ENCODE measurements around the gene CD93.

CD93 gene

GRCh38 chr20:23084282-23084844, 1.8 kb downstream of the CD93 start:
- no peak overlapping the region for H3K4me3 ChIP-seq (ENCODE audit: low read depth, low read length)

GRCh38 chr20:23083553-23084220, 2.4 kb downstream of the CD93 start:
- H3K4me3 ChIP-seq (ENCODE audit: low read depth, low read length), result no peak overlapping the region

GRCh38 chr20:23082846-23083552, 3.1 kb downstream of the CD93 start:
- no peak overlapping the region for H3K4me3 ChIP-seq (ENCODE audit: low read depth, low read length)

GRCh38 chr20:23081263-23081819, 4.8 kb downstream of the CD93 start:
- no peak overlapping the region for H3K4me3 ChIP-seq (ENCODE audit: low read depth, low read length)

- no peak overlapping the region for H3K4me3 ChIP-seq (ENCODE audit: low read depth, low read length)
Observed at GRCh38 chr20:23080521-23080920, 5.6 kb downstream of the CD93 start.

GRCh38 chr20:23079926-23080325, 6.2 kb downstream of the CD93 start:
- no peak overlapping the region for H3K4me3 ChIP-seq (ENCODE audit: low read depth, low read length)

- no peak overlapping the region for H3K4me3 ChIP-seq (ENCODE audit: low read depth, low read length)
Observed at GRCh38 chr20:23079016-23079351, 7.1 kb downstream of the CD93 start.

GRCh38 chr20:23078351-23079015, 7.6 kb downstream of the CD93 start:
- no peak overlapping the region for H3K4me3 ChIP-seq (ENCODE audit: low read depth, low read length)

GRCh38 chr20:23077277-23077676, 8.8 kb downstream of the CD93 start:
- no peak overlapping the region for H3K4me3 ChIP-seq (ENCODE audit: low read depth, low read length)

GRCh38 chr20:23074052-23074451, 12.1 kb downstream of the CD93 start:
- no peak overlapping the region for H3K4me3 ChIP-seq (ENCODE audit: low read depth, low read length)

GRCh38 chr20:23072892-23073586, 13.1 kb downstream of the CD93 start:
- no peak overlapping the region for H3K4me3 ChIP-seq (ENCODE audit: low read depth, low read length)

GRCh38 chr20:23071996-23072395, 14.1 kb downstream of the CD93 start:
- no peak overlapping the region for H3K4me3 ChIP-seq (ENCODE audit: low read depth, low read length)

- no peak overlapping the region for H3K4me3 ChIP-seq (ENCODE audit: low read depth, low read length)
Observed at GRCh38 chr20:23071398-23071797, 14.7 kb downstream of the CD93 start.

GRCh38 chr20:23069108-23069507, 17.0 kb downstream of the CD93 start:
- no peak overlapping the region for H3K4me3 ChIP-seq (ENCODE audit: low read depth, low read length)

GRCh38 chr20:23068283-23068682, 17.8 kb downstream of the CD93 start:
- no peak overlapping the region for H3K4me3 ChIP-seq (ENCODE audit: low read depth, low read length)

- no peak overlapping the region for H3K4me3 ChIP-seq (ENCODE audit: low read depth, low read length)
Observed at GRCh38 chr20:23066772-23067171, 19.4 kb downstream of the CD93 start.

GRCh38 chr20:23065266-23066201, 20.6 kb downstream of the CD93 start:
- H3K4me3 ChIP-seq (ENCODE audit: low read depth, low read length), result no peak overlapping the region

GRCh38 chr20:23063581-23063980, 22.5 kb downstream of the CD93 start:
- H3K4me3 ChIP-seq (ENCODE audit: low read depth, low read length), result no peak overlapping the region

GRCh38 chr20:23063168-23063567, 23.0 kb downstream of the CD93 start:
- H3K4me3 ChIP-seq (ENCODE audit: low read depth, low read length), result no peak overlapping the region

- no peak overlapping the region for H3K4me3 ChIP-seq (ENCODE audit: low read depth, low read length)
Observed at GRCh38 chr20:23062632-23063031, 23.5 kb downstream of the CD93 start.
